WI38 (cell line): Measurements from ENCODE around the gene ERG.

Experiments used
- H3K4me3 ChIP-seq: 2 replicates; pipeline ENCODE4 v1.5.1; 2011; ENCODE audit warnings: low read depth, mild to moderate bottlenecking, control low read depth, low read length
- CTCF ChIP-seq: IDR thresholded peaks from 2 replicates; pipeline ENCODE4 v1.5.1; 2012; ENCODE audit warnings: low read depth, mild to moderate bottlenecking, control low read depth, low read length

Gene ERG

GRCh38 chr21:38531591-38531990, 33.3 kb upstream of the ERG start:
- no peak for TF ChIP-seq CTCF
- H3K4me3 ChIP-seq, result no peak overlapping the region

- no peak overlapping the region for H3K4me3 ChIP-seq
- no peak for TF ChIP-seq CTCF
Observed at GRCh38 chr21:38531039-38531541, 32.8 kb upstream of the ERG start.

- H3K4me3 ChIP-seq, result no peak overlapping the region
- TF ChIP-seq CTCF, result no peak
Observed at GRCh38 chr21:38527737-38528136, 29.5 kb upstream of the ERG start.

GRCh38 chr21:38525454-38525853, 27.2 kb upstream of the ERG start:
- TF ChIP-seq CTCF, result no peak
- no peak overlapping the region for H3K4me3 ChIP-seq

GRCh38 chr21:38524168-38525153, 26.2 kb upstream of the ERG start:
- no peak for TF ChIP-seq CTCF
- no peak overlapping the region for H3K4me3 ChIP-seq

GRCh38 chr21:38520511-38520910, 22.2 kb upstream of the ERG start:
- no peak overlapping the region for H3K4me3 ChIP-seq
- TF ChIP-seq CTCF, result no peak

- TF ChIP-seq CTCF, result no peak
- no peak overlapping the region for H3K4me3 ChIP-seq
Observed at GRCh38 chr21:38511662-38512243, 13.5 kb upstream of the ERG start.
